Left lung (tissue), 10 donors: Measurements from ENCODE around the gene GNA12. TPM values are rescaled to one million over a fixed set of nuclear protein-coding genes. Genes with fewer than 3 reads are reported as not detected.

Experiments used
- ATAC-seq: fragments of 200-7000 bp; cut with Tn5 transposase; one replicate; pipeline ENCODE4 v1.9.1; 2020; ENCODE audit warnings: moderate library complexity
- DNase-seq, 4 donors: peaks; one replicate each; pipeline ENCODE4 v3.0.0-alpha.2; 2013 to 2020
- H3K27ac ChIP-seq, 2 donors: fragments of 200-600 bp; sonication (generic) in 1 of 2; one replicate each; pipeline versions ENCODE4 v1.5.0 to v1.8.0; 2020 to 2021
- H3K27me3 ChIP-seq, 2 donors: fragments of 200-600 bp; sonication (generic) in 1 of 2; one replicate each; pipeline versions ENCODE4 v1.5.0 to v1.8.0; 2020 to 2021
- H3K36me3 ChIP-seq, 2 donors: fragments of 200-600 bp; sonication (generic) in 1 of 2; one replicate each; pipeline versions ENCODE4 v1.5.0 to v1.8.0; 2020 to 2021
- H3K4me1 ChIP-seq, 2 donors: fragments of 200-600 bp; one replicate each; pipeline ENCODE4 v1.8.0; 2021
- H3K4me3 ChIP-seq, 2 donors: fragments of 200-600 bp; sonication (generic) in 1 of 2; one replicate each; pipeline versions ENCODE4 v1.5.0 to v1.8.0; 2020 to 2021; ENCODE audit warnings: mild to moderate bottlenecking in 1 of 2
- H3K9me3 ChIP-seq, 2 donors: fragments of 200-600 bp; sonication (generic) in 1 of 2; one replicate each; pipeline versions ENCODE4 v1.5.0 to v1.8.0; 2020 to 2021
- CTCF ChIP-seq, 2 donors: fragments of 200-600 bp; sonication (generic) in 1 of 2; IDR thresholded peaks; one replicate each; pipeline versions ENCODE4 v1.5.0 to v1.8.0; 2021; ENCODE audit warnings: antibody characterized with exemption in 2 of 2
- intact Hi-C, 2 donors: fragments of 100-400 bp; cut with DNase I; formaldehyde crosslinking; loops; one replicate each; pipeline versions ENCODE4 v1.11.2 to v1.14.2; 2022
- polyA plus RNA-seq, 6 donors: library from polyadenylated mRNA; unstranded; fragments of 120-200 nt; gene quantifications; one replicate each; pipeline ENCODE4 v1.2.1, GENCODE V29; 2013; ENCODE audit not compliant: insufficient read length in 6 of 6
- total RNA-seq, 2 donors: library from RNA; stranded (reverse); fragmentation: NEBNext Ultra II Directional; extraction: Animal tissue kit (Norgen Biotek cat#: 25700); gene quantifications; one replicate each; pipeline ENCODE4 v1.2.1, GENCODE V29; 2021
- donor health status: DM: no; HTN: yes; CAD: no.
- donor health status: DM: no; HTN: no; CAD: no.

Gene GNA12
- total and polyA plus RNA-seq, 8 donors, result 48.7 to 67.5 (median 55.1) TPM

- Histone ChIP-seq H3K4me1 (peaks cover 24 to 47% of the 10 kb centered on the region in 2 donors), H3K27me3 (no peaks in the 10 kb centered on the region), H3K9me3 (no peaks in the 10 kb centered on the region), H3K36me3 (no peaks in the 10 kb centered on the region), H3K27ac (no peak overlapping the region), H3K4me3 (no peak overlapping the region)
- DNase-seq, result no peak
- no peak for ATAC-seq
- intact Hi-C loops, result no loop called here
- TF ChIP-seq CTCF (IDR thresholded peaks at IDR 0.05), result no peak
Measured at GRCh38 chr7:2818653-2819052, 25.5 kb downstream of the GNA12 start.

- no peak for DNase-seq
Measured at GRCh38 chr7:2818121-2818520, 26.0 kb downstream of the GNA12 start.

GRCh38 chr7:2817456-2817855 lies 26.7 kb downstream of the GNA12 start:
- H3K9me3 ChIP-seq, result no peaks in the 10 kb centered on the region
- no peaks in the 10 kb centered on the region for H3K27me3 ChIP-seq
- ATAC-seq (no peak), DNase-seq (no peak)
- H3K27ac ChIP-seq, result no peak overlapping the region
- no peaks in the 10 kb centered on the region for H3K36me3 ChIP-seq
- intact Hi-C loops, result no loop called here
- H3K4me3 ChIP-seq, result no peak overlapping the region
- TF ChIP-seq CTCF (IDR thresholded peaks at IDR 0.05), result no peak
- H3K4me1 ChIP-seq, result peaks cover 21 to 36% of the 10 kb centered on the region in 2 donors

More at GRCh38 chr7:2818121-2818520, 26.0 kb downstream of the GNA12 start:
- Histone ChIP-seq H3K4me3 (no peak overlapping the region), H3K4me1 (peaks cover 24 to 41% of the 10 kb centered on the region in 2 donors), H3K27me3 (no peaks in the 10 kb centered on the region), H3K9me3 (no peaks in the 10 kb centered on the region), H3K27ac (no peak overlapping the region), H3K36me3 (no peaks in the 10 kb centered on the region)
- intact Hi-C loops, result no loop called here
- no peak for TF ChIP-seq CTCF (IDR thresholded peaks at IDR 0.05)
- ATAC-seq, result no peak

- H3K4me1 ChIP-seq, result peaks cover 5 to 35% of the 10 kb centered on the region in 2 donors
- no peaks in the 10 kb centered on the region for H3K36me3 ChIP-seq
- H3K27me3 ChIP-seq, result no peaks in the 10 kb centered on the region
- no peak overlapping the region for H3K4me3 ChIP-seq
- intact Hi-C loops, result no loop called here
- ATAC-seq (no peak), DNase-seq (peak in 1 of 4 donors; percentile 72)
- TF ChIP-seq CTCF (IDR thresholded peaks at IDR 0.05), result no peak
- H3K9me3 ChIP-seq, result no peaks in the 10 kb centered on the region
- H3K27ac ChIP-seq, result no peak overlapping the region
Measured at GRCh38 chr7:2815875-2816245, 28.2 kb downstream of the GNA12 start.

GRCh38 chr7:2814946-2815874 lies 28.9 kb downstream of the GNA12 start:
- DNase-seq (no peak), ATAC-seq (no peak)
- H3K4me3 ChIP-seq, result no peak overlapping the region
- H3K4me1 ChIP-seq, result peaks cover 0 to 37% of the 10 kb centered on the region in 2 donors
- no peaks in the 10 kb centered on the region for H3K27me3 ChIP-seq
- TF ChIP-seq CTCF (IDR thresholded peaks at IDR 0.05), result no peak
- intact Hi-C loops, result no loop called here
- H3K27ac ChIP-seq, result no peak overlapping the region
- no peaks in the 10 kb centered on the region for H3K36me3 ChIP-seq
- H3K9me3 ChIP-seq, result no peaks in the 10 kb centered on the region
